HFF-Myc (cell line): ENCODE measurements around the gene TESK1.
"Not testable (repeated sequence)": the region's sequence is repeated elsewhere in the genome, so short reads cannot be mapped to it uniquely, and the experiment has no call there.

ENCODE experiments used
- DNase-seq: peaks from one replicate; pipeline ENCODE4 v3.0.0-alpha.2; 2011; ENCODE audit warnings: low read depth; ENCODE audit errors: extremely low read depth
- H3K4me3 ChIP-seq: replicated peaks from 2 replicates; pipeline ENCODE4 v1.5.1; 2011; ENCODE audit warnings: low read depth, mild to moderate bottlenecking, control low read depth, low read length
- TF ChIP-seq, protein P1 (sequence below): IDR thresholded peaks from 2 replicates; pipeline ENCODE4 v1.5.1; 2012; ENCODE audit warnings: mild to moderate bottlenecking, low read depth, low read length, control low read depth; ENCODE audit errors: missing control alignments

TESK1 gene

DNA sequence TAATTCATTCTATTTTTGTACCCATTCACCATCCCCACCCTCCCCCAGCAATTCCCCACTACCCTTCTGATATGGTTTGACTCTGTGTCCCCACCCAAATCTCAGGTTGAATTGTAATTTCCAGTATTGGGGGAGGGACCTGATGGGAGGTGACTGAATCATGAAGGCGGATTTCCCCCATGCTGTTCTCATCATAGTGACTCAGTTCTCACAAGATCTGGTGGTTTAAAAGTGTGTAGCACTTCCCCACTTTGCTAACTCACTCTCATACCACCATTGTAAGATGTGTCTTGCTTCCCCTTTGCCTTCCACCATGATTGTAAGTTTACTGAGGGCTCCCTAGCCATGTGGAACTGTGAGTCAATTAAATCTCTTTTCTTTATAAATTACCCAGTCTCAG is 25.9 kb upstream of the TESK1 start:
- TF ChIP-seq, protein P1, sequence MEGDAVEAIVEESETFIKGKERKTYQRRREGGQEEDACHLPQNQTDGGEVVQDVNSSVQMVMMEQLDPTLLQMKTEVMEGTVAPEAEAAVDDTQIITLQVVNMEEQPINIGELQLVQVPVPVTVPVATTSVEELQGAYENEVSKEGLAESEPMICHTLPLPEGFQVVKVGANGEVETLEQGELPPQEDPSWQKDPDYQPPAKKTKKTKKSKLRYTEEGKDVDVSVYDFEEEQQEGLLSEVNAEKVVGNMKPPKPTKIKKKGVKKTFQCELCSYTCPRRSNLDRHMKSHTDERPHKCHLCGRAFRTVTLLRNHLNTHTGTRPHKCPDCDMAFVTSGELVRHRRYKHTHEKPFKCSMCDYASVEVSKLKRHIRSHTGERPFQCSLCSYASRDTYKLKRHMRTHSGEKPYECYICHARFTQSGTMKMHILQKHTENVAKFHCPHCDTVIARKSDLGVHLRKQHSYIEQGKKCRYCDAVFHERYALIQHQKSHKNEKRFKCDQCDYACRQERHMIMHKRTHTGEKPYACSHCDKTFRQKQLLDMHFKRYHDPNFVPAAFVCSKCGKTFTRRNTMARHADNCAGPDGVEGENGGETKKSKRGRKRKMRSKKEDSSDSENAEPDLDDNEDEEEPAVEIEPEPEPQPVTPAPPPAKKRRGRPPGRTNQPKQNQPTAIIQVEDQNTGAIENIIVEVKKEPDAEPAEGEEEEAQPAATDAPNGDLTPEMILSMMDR = no peak
- DNase-seq = no peak
- no peak overlapping the region for H3K4me3 ChIP-seq

DNA sequence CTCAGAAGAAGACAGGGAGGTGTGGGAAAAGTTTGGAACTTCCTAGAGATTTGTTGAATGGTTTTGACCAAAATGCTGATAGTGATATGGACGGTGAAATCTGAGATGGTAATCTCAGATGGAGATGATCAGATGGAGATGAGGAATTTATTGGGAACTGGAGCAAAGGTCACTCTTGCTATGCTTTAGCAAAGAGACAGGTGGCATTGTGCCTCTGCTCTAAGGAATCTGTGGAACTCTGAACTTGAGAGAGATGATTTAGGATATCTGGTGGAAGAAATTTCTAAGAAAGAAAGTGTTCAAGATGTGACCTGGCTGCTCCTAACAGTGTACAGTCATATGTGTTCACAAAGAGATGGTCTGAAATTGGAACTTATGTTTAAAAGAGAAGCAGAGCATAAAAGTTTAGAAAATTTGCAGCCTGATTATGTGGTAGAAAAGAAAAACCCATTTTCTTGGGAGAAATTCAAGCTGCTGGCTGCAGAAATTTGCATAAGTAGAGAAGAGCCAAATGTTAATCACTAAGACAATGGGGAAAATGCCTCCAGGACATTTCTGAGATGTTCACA is 25.3 kb upstream of the TESK1 start:
- H3K4me3 ChIP-seq = not testable (repeated sequence)

DNA sequence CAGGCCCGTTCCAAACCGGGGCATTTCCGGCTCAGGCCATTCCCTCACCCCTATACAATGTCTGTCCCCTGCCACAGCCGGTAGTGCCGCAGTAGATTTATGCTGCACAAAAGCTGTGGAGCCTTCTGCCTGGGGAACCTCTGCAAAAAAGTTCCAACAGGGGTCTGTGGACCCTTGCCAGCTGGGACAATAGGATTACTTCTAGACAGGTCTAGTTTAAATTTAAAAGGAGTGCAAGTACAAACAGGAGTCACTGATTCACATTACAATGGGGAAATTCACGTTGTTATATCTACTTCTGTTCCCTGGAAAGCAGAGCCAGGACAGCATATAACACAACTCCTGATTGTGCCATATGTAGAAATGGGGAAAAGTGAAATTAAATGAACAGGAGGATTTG is 21.5 kb upstream of the TESK1 start:
- H3K4me3 ChIP-seq, DNase-seq: not testable (repeated sequence)

More for the DNA sequence above, 25.3 kb upstream of the TESK1 start:
- not testable (repeated sequence) for DNase-seq

DNA sequence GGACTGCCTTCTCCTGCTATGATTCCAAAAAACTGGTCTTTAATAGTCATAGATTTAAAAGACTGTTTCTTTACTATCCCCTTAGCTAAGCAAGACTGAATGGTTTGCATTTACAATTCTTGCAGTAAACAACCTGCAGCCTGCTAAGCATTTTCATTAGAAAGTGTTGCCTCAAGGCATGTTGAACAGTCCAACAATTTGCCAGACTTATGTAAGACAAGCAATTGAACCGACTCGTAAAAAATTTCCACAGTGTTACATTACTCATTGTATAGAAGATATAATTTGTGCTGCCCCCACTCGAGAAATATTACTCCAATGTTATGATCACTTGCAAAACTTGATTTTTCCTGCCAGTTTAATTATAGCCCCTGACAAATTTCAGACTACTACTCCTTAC is 20.4 kb upstream of the TESK1 start:
- DNase-seq, H3K4me3 ChIP-seq: not testable (repeated sequence)

DNA sequence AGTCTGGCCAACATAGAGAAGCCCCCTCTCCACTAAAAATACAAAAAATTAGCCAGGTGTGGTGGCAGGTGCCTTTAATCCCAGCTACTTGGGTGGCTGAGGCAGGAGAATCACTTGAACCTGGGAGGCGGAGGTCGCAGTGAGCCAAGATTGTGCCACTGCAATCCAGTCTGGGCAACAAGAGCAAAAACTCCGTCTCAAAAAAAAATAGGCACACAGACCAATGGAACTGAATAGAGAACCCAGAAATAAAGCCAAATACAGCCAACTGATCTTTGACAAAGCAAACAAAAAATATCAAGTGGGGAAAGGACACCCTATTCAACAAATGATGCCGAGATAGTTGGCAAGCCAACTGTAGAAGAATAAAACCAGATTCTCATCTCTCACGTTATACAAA is 16.6 kb upstream of the TESK1 start:
- not testable (repeated sequence) for DNase-seq, H3K4me3 ChIP-seq

DNA sequence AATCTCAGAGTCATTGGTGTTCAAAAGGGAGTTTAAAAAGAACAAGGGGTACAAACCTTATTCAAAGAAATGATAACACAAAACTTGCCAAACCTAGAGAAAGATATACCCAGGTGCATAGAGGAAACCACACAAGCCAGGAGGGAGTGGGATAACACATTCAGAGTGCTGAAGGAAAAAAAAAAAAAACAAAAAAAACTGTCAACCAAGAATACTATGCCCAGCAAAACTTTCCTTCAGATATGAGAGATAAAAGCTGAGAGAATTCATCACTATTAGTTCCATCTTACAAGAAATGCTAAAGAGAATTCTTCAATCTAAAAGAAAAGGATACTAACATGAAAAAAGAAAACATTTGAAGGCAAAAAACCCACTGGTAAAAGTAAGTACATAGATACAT is 11.5 kb upstream of the TESK1 start:
- TF ChIP-seq, protein P1 = no peak
- no peak overlapping the region for H3K4me3 ChIP-seq
- DNase-seq = no peak

DNA sequence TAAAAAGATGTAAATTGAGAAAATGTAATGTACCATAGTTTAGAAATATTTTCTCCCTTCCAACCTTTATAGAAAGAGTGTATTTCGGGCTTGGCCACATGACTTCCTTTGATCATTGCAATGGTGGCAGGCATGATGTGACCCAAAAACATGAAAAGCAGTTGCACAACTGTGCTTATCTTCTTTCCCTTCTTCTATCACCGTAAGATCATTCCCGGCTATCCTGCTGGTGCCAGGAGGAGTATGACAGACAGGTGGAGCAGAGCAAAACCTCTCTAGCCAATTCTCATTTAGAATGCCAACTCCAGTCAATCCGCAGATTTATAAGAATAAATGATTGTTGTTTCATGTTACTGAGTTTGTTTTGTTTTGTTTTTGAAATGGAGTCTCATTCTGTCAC is 10.6 kb upstream of the TESK1 start:
- TF ChIP-seq, protein P1 = no peak
- DNase-seq = no peak
- no peak overlapping the region for H3K4me3 ChIP-seq

DNA sequence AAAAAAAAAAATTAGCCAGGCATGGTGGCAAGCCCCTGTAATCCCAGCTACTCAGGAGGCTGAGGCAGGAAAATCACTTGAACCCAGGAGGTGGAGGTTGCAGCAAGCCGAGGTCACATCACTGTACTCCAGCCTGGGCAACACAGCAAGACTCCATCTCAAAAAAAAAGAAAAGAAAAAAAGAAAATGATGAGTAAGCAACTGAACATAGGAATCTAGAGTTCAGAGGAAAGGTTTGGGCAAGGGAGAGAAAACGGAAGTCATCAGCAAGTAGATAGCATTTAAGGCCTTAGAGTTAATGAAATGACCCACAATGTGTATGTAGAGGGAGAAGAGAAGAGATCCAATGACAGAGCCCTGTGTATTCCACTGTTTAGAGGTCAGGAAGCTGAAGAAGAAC is 8.2 kb upstream of the TESK1 start:
- DNase-seq, H3K4me3 ChIP-seq: not testable (repeated sequence)

DNA sequence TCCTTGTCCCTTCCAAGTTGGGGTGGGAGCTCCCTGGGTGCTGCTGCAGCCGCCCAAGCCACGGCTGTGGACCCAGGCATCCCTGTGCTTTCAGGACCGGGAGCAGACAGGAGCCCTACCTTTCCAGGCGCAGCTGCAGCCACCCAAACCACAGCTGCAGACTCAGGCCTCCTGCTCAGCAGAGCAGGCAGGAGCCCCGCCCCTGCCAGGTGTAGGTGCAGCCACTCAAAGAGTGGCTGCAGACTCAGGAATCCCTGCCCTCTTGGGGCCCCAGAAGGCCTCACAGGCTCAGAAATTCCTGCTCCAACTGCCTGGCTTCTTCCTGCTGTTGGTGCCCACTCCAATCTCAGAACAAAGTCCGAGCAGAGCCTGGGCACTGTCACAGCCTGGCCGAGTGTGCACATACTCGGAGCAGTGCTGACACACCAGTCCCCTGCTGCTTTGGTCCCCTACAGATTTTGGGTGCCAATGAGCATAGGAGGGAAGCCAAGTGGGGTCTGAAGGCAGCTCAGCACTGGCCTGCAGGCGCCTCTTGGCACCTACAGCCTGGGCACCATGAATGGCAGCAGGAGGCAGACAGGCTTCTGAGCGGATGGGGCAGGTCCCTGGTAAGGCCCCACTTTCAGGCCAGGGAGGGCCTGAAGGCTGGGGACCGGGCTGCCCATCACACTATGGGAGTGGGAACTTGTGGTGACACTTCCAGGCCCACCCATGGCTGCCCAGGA is 6.0 kb upstream of the TESK1 start:
- TF ChIP-seq, protein P1 = no peak
- no peak for DNase-seq
- H3K4me3 ChIP-seq = no peak overlapping the region
